Small intestine (tissue), 16 donors: Measurements from ENCODE around the gene UNC13C. TPM values are rescaled to one million over a fixed set of nuclear protein-coding genes. Genes with fewer than 3 reads are reported as not detected.
"Not testable (repeated sequence)": the region's sequence is repeated elsewhere in the genome, so short reads cannot be mapped to it uniquely, and the experiment has no call there.

Experiments used
- DNase-seq, 2 donors: peaks; one replicate each; pipeline versions ENCODE4 v3.0.0 to v3.0.0-alpha.2; 2013
- FAIRE-seq: peaks from 2 replicates; lab custom pipeline; 2012; peaks lifted over from hg19 to GRCh38; lab: Jason Lieb, UNC
- H3K27ac ChIP-seq, 3 donors: one replicate each; pipeline ENCODE4 v1.5.1; 2013; ENCODE audit warnings: low read length in 2 of 3, mild to moderate bottlenecking in 2 of 3, control low read depth in 1 of 3, inconsistent platforms in 1 of 3, low read depth in 1 of 3, moderate library complexity in 1 of 3
- H3K27me3 ChIP-seq, 3 donors: one replicate each; pipeline ENCODE4 v1.6.1; 2013; ENCODE audit warnings: low read length in 3 of 3, inconsistent platforms in 1 of 3; ENCODE audit not compliant: control insufficient read depth in 3 of 3, insufficient read depth in 3 of 3
- H3K36me3 ChIP-seq, 3 donors: one replicate each; pipeline ENCODE4 v1.6.1; 2013; ENCODE audit warnings: low read length in 3 of 3, inconsistent platforms in 1 of 3, low read depth in 1 of 3, mild to moderate bottlenecking in 1 of 3, moderate library complexity in 1 of 3; ENCODE audit not compliant: control insufficient read depth in 3 of 3, insufficient read depth in 2 of 3
- H3K4me1 ChIP-seq, 3 donors: one replicate each; pipeline ENCODE4 v1.6.1; 2013; ENCODE audit warnings: low read length in 2 of 3, inconsistent platforms in 1 of 3, low read depth in 1 of 3, mild to moderate bottlenecking in 1 of 3, moderate library complexity in 1 of 3; ENCODE audit not compliant: control insufficient read depth in 3 of 3, insufficient read depth in 2 of 3
- H3K4me3 ChIP-seq, 3 donors: one replicate each; pipeline ENCODE4 v1.5.1; 2013; ENCODE audit warnings: low read length in 3 of 3, control low read depth in 1 of 3, inconsistent platforms in 1 of 3, low read depth in 1 of 3, mild to moderate bottlenecking in 1 of 3, moderate library complexity in 1 of 3
- H3K9me3 ChIP-seq, 2 donors: one replicate each; pipeline ENCODE4 v1.6.1; 2013; ENCODE audit warnings: low read depth in 1 of 2, low read length in 1 of 2; ENCODE audit not compliant: control insufficient read depth in 2 of 2, insufficient read depth in 1 of 2
- WGBS, 3 donors: extraction: QIAGEN DNeasy Blood & Tissue Kit; methylation state at CpG; one replicate each; pipeline ENCODE4 v1.1.7; 2013; 5-methylcytosine and 5-hydroxymethylcytosine counted together
- long read RNA-seq, 10 donors: transcript quantifications; one replicate each; lab custom pipeline, GENCODE V29; 2026
- polyA plus RNA-seq, 4 donors: library from polyadenylated mRNA; stranded (reverse) in 3 of 4; unstranded in 1 of 4; fragments of 200-250 nt in 3 of 4; fragments of 120-200 nt in 1 of 4; gene quantifications; one replicate each; pipeline versions ENCODE4 v1.2.1 to v1.2.3, GENCODE V29; 2013
- donor health status: healthy with polysubstance abuse.
- donor health status: control.
- donor health status: control.
- donor health status: Bipolar disorder and iron deficiency.
- donor health status: healthy.

The UNC13C gene
- polyA plus RNA-seq = under 1 TPM in 2 of 4 donors, not detected in 2; under 0.01 to 0.75 TPM
- long read RNA-seq, donor 1 = 0 reads
- long read RNA-seq, donor 2 = 0 reads
- long read RNA-seq, donor 3 = 0 reads
- long read RNA-seq, donor 4 = 0 reads
- long read RNA-seq, donor 5 = 0 reads
- long read RNA-seq, donor 6 = 0 reads
- long read RNA-seq, donor 7 = 0 reads
- long read RNA-seq, donor 8 = 0 reads
- long read RNA-seq, donor 9 = 0 reads
- long read RNA-seq, donor 10 = 0 reads

GRCh38 chr15:53978253-53978906 lies at the start of gene UNC13C:
TSS of gene UNC13C (plus strand) at chr15:53978441. CDS start at chr15:54012904, 34,463 bp downstream.
- H3K27ac ChIP-seq = no peak within 1 kb of the TSS
- H3K4me1 ChIP-seq = no peaks in the 10 kb centered on the region
- H3K4me3 ChIP-seq = peak within 1 kb of the TSS in 1 of 3 donors; percentile 49
- peaks cover 0 to 2% (median 0%) of the 10 kb centered on the region in 3 donors for H3K27me3 ChIP-seq
- no peak for FAIRE-seq
- no peaks in the 10 kb centered on the region for H3K36me3 ChIP-seq
- WGBS, 3 donors = 3 to 6% (median 5%) methylated on average over 30 of the region's 30 CpGs
- no peaks in the 10 kb centered on the region for H3K9me3 ChIP-seq
- peak in 1 of 2 donors; percentile 56 for DNase-seq

GRCh38 chr15:53936137-53936536 lies 42.1 kb upstream of the UNC13C start:
- Histone ChIP-seq H3K9me3 (peaks cover 0 to 18% of the 10 kb centered on the region in 2 donors), H3K36me3 (no peaks in the 10 kb centered on the region), H3K4me1 (no peaks in the 10 kb centered on the region), H3K4me3 (no peak overlapping the region), H3K27me3 (no peaks in the 10 kb centered on the region), H3K27ac (no peak overlapping the region)
- FAIRE-seq (no peak), DNase-seq (no peak)

- not testable (repeated sequence) for H3K36me3 ChIP-seq, H3K27ac ChIP-seq, DNase-seq, FAIRE-seq, H3K27me3 ChIP-seq, H3K4me1 ChIP-seq, H3K4me3 ChIP-seq
- WGBS, 3 donors = 87 to 90% (median 88%) methylated on average over 2 of the region's 2 CpGs
- peaks cover 0 to 18% of the 10 kb centered on the region in 2 donors for H3K9me3 ChIP-seq
These were observed 40.6 kb upstream of the UNC13C start for GRCh38 chr15:53937632-53938031.

- 81 to 88% (median 85%) methylated on average over 3 of the region's 3 CpGs for WGBS, 3 donors
- H3K4me1 ChIP-seq = no peaks in the 10 kb centered on the region
- no peak overlapping the region for H3K4me3 ChIP-seq
- FAIRE-seq (no peak), DNase-seq (no peak)
- no peak overlapping the region for H3K27ac ChIP-seq
- H3K9me3 ChIP-seq = no peaks in the 10 kb centered on the region
- no peaks in the 10 kb centered on the region for H3K27me3 ChIP-seq
- no peaks in the 10 kb centered on the region for H3K36me3 ChIP-seq
These were observed 27.7 kb upstream of the UNC13C start for GRCh38 chr15:53950572-53950971.

GRCh38 chr15:53955396-53955795 lies 22.8 kb upstream of the UNC13C start:
- Histone ChIP-seq H3K27me3 (no peaks in the 10 kb centered on the region), H3K4me3 (no peak overlapping the region), H3K36me3 (no peaks in the 10 kb centered on the region), H3K27ac (no peak overlapping the region), H3K9me3 (no peaks in the 10 kb centered on the region), H3K4me1 (no peaks in the 10 kb centered on the region)
- no peak for DNase-seq
- FAIRE-seq = no peak

GRCh38 chr15:53962646-53963561 lies 15.3 kb upstream of the UNC13C start:
- no peaks in the 10 kb centered on the region for H3K4me1 ChIP-seq
- no peak overlapping the region for H3K4me3 ChIP-seq
- WGBS, 3 donors = 19 to 29% (median 21%) methylated on average over 4 of the region's 4 CpGs
- no peaks in the 10 kb centered on the region for H3K9me3 ChIP-seq
- H3K27ac ChIP-seq = no peak overlapping the region
- H3K36me3 ChIP-seq = no peaks in the 10 kb centered on the region
- FAIRE-seq = no peak
- DNase-seq = peak; percentile 24 to 43
- no peaks in the 10 kb centered on the region for H3K27me3 ChIP-seq

- DNase-seq (no peak), FAIRE-seq (no peak)
- Histone ChIP-seq H3K27me3 (no peaks in the 10 kb centered on the region), H3K4me1 (no peaks in the 10 kb centered on the region), H3K4me3 (no peak overlapping the region), H3K9me3 (no peaks in the 10 kb centered on the region), H3K36me3 (no peaks in the 10 kb centered on the region), H3K27ac (no peak overlapping the region)
These were observed 14.4 kb upstream of the UNC13C start for GRCh38 chr15:53963801-53964200.

GRCh38 chr15:53974121-53974520 lies 4.1 kb upstream of the UNC13C start:
- no peak overlapping the region for H3K27ac ChIP-seq
- DNase-seq (no peak), FAIRE-seq (no peak)
- WGBS, 3 donors = 48 to 77% (median 49%) methylated on average over 2 of the region's 2 CpGs
- peaks cover 0 to 2% (median 0%) of the 10 kb centered on the region in 3 donors for H3K27me3 ChIP-seq
- H3K4me3 ChIP-seq = no peak overlapping the region
- no peaks in the 10 kb centered on the region for H3K4me1 ChIP-seq
- no peaks in the 10 kb centered on the region for H3K9me3 ChIP-seq
- no peaks in the 10 kb centered on the region for H3K36me3 ChIP-seq
